Activated CD4-positive, alpha-beta T cell treated with anti-CD3 and anti-CD28 coated beads, Interleukin-2, Interleukin-6, amounts not matched to agents 100 ng/mL and 50 ng/mL, durations not matched to agents 16 hours and 8 hours (primary cell): ENCODE data around the gene CAMKK2.
"Not testable (repeated sequence)": the region's sequence is repeated elsewhere in the genome, so short reads cannot be mapped to it uniquely, and the experiment has no call there.

Experiments used
- DNase-seq: peaks from one replicate; pipeline ENCODE4 v3.0.0-alpha.2; 2020

The CAMKK2 gene

GRCh38 chr12:121296618-121297434 lies at the start of gene CAMKK2:
CAMKK2 (minus strand) TSS chr12:121296709; CDS start chr12:121274526, 22,183 bp downstream.
- peak; percentile 93 for DNase-seq

- no peak for DNase-seq
These were observed 48.8 kb upstream of the CAMKK2 start for GRCh38 chr12:121345151-121345815.

GRCh38 chr12:121344506-121344905 lies 48.0 kb upstream of the CAMKK2 start:
- DNase-seq = no peak

- no peak for DNase-seq
These were observed 40.9 kb upstream of the CAMKK2 start for GRCh38 chr12:121337416-121337815.

GRCh38 chr12:121334513-121335343 lies 38.2 kb upstream of the CAMKK2 start:
- peak; percentile 69 for DNase-seq

GRCh38 chr12:121333747-121334146 lies 37.2 kb upstream of the CAMKK2 start:
- no peak for DNase-seq

GRCh38 chr12:121331248-121331647 lies 34.7 kb upstream of the CAMKK2 start:
- no peak for DNase-seq

- no peak for DNase-seq
These were observed 34.2 kb upstream of the CAMKK2 start for GRCh38 chr12:121330692-121331091.

GRCh38 chr12:121330195-121330594 lies 33.7 kb upstream of the CAMKK2 start:
- no peak for DNase-seq

- no peak for DNase-seq
These were observed 32.1 kb upstream of the CAMKK2 start for GRCh38 chr12:121328620-121329019.

GRCh38 chr12:121326996-121327674 lies 30.6 kb upstream of the CAMKK2 start:
- no peak for DNase-seq

- no peak for DNase-seq
These were observed 29.4 kb upstream of the CAMKK2 start for GRCh38 chr12:121325922-121326396.

GRCh38 chr12:121323908-121324307 lies 27.4 kb upstream of the CAMKK2 start:
- DNase-seq = no peak

GRCh38 chr12:121318121-121318520 lies 21.6 kb upstream of the CAMKK2 start:
- no peak for DNase-seq

- no peak for DNase-seq
These were observed 17.9 kb upstream of the CAMKK2 start for GRCh38 chr12:121314431-121314830.

- not testable (repeated sequence) for DNase-seq
These were observed 13.7 kb upstream of the CAMKK2 start for GRCh38 chr12:121310231-121310630.

- DNase-seq = not testable (repeated sequence)
These were observed 10.9 kb upstream of the CAMKK2 start for GRCh38 chr12:121307397-121307796.

- DNase-seq = no peak
These were observed 7.8 kb upstream of the CAMKK2 start for GRCh38 chr12:121304306-121304705.

GRCh38 chr12:121301876-121302275 lies 5.4 kb upstream of the CAMKK2 start:
- no peak for DNase-seq

GRCh38 chr12:121300083-121300819 lies 3.7 kb upstream of the CAMKK2 start:
- no peak for DNase-seq

GRCh38 chr12:121299662-121300061 lies 3.2 kb upstream of the CAMKK2 start:
- no peak for DNase-seq

GRCh38 chr12:121298411-121298810 lies 1.9 kb upstream of the CAMKK2 start:
- not testable (repeated sequence) for DNase-seq
